Measurements from ENCODE around the gene HOXC4.

GRCh38 chr12:54042970-54043853 lies 10.4 kb upstream of the HOXC4 start:
- no peak for TF ChIP-seq CTCF (IDR thresholded peaks at IDR 0.05; ENCODE audit: low read depth, low read length, missing input control)
- TF ChIP-seq ZBTB33 (IDR thresholded peaks at IDR 0.05): no peak
- TF ChIP-seq TAF1 (conservative IDR thresholded peaks at IDR 0.05): no peak
- no peak for TF ChIP-seq RAD21 (IDR thresholded peaks at IDR 0.05)
- no peak for TF ChIP-seq YY1 (IDR thresholded peaks at IDR 0.05)
- TF ChIP-seq MAX (IDR thresholded peaks at IDR 0.05): no peak
- TF ChIP-seq REST (IDR thresholded peaks at IDR 0.05): no peak
- TF ChIP-seq NR2F2 (IDR thresholded peaks at IDR 0.05): no peak
- no peak for TF ChIP-seq EGR1 (IDR thresholded peaks at IDR 0.05; ENCODE audit: low read depth in 2 of 2)
- TF ChIP-seq RXRA (IDR thresholded peaks at IDR 0.05): no peak
